G401.6 (cell line): ENCODE data around the gene MAJIN.

Experiments
- FAIRE-seq: peaks from 2 replicates; lab custom pipeline; 2012; peaks lifted over from hg19 to GRCh38; lab: Jason Lieb, UNC

MAJIN gene

GRCh38 chr11:64892411-64892831 is 79.5 kb downstream of the MAJIN start:
- no peak for FAIRE-seq

GRCh38 chr11:64891880-64892279 is 80.0 kb downstream of the MAJIN start:
- FAIRE-seq = no peak

- FAIRE-seq = no peak
Measured at GRCh38 chr11:64891215-64891848, 80.6 kb downstream of the MAJIN start.

- FAIRE-seq = no peak
Measured at GRCh38 chr11:64890522-64890939, 81.4 kb downstream of the MAJIN start.

- FAIRE-seq = no peak
Measured at GRCh38 chr11:64888729-64889511, 83.0 kb downstream of the MAJIN start.

GRCh38 chr11:64888406-64888728 is 83.5 kb downstream of the MAJIN start:
- no peak for FAIRE-seq
